Suprapubic skin (tissue), 4 donors: ENCODE results near the gene NME3.

ENCODE experiments used
- CTCF ChIP-seq, 2 donors: fragments of 200-600 bp in 1 of 2; fragments of 450-650 bp in 1 of 2; sonication (generic) in 1 of 2; IDR thresholded peaks; one replicate each; pipeline ENCODE4 v1.5.1; 2016 to 2019; ENCODE audit warnings: antibody characterized with exemption in 2 of 2, mild to moderate bottlenecking in 1 of 2, moderate library complexity in 1 of 2
- POLR2A ChIP-seq, 2 donors: fragments of 450-650 bp; IDR thresholded peaks; one replicate each; pipeline ENCODE4 v1.6.1; 2017; ENCODE audit warnings: antibody characterized with exemption in 2 of 2, mild to moderate bottlenecking in 2 of 2, moderate library complexity in 2 of 2
- POLR2AphosphoS5 ChIP-seq, 3 donors: sonication (generic); formaldehyde crosslinking; IDR thresholded peaks; one replicate each; pipeline ENCODE4 v1.6.1; 2017; ENCODE audit warnings: antibody characterized with exemption in 3 of 3

GRCh38 chr16:1778200-1779179 lies 7.1 kb upstream of the NME3 start:
- TF ChIP-seq CTCF (IDR thresholded peaks at IDR 0.05) (no peak), POLR2AphosphoS5 (IDR thresholded peaks at IDR 0.05) (no peak), POLR2A (IDR thresholded peaks at IDR 0.05) (no peak)
